ENCODE measurements around the gene PAQR9. TPM values are rescaled to one million over a fixed set of nuclear protein-coding genes. Genes with fewer than 3 reads are reported as not detected.

The PAQR9 gene
- total RNA-seq, 4 donors from 2014 or later, result not detected

- Histone ChIP-seq H3K27ac (no peak overlapping the region), H3K9me3 (no peaks in the 10 kb centered on the region), H3K27me3 (peaks cover 34% of the 10 kb centered on the region), H3K4me1 (peaks cover 10% of the 10 kb centered on the region), H3K4me3 (no peak overlapping the region), H3K36me3 (no peaks in the 10 kb centered on the region)
- 49% methylated on average over 6 of the region's 6 CpGs for WGBS
- DNase-seq (ENCODE audit: low spot score in 2 of 2), result no peak
- TF ChIP-seq CTCF (IDR thresholded peaks at IDR 0.05) (no peak), EP300 (IDR thresholded peaks at IDR 0.05) (no peak), POLR2AphosphoS5 (IDR thresholded peaks at IDR 0.05) (no peak), POLR2A (IDR thresholded peaks at IDR 0.05) (no peak)
Measured at GRCh38 chr3:142958707-142959106, 4.8 kb downstream of the PAQR9 start.

- 85% methylated on average over 3 of the region's 3 CpGs for WGBS
- no peak for DNase-seq (ENCODE audit: low spot score in 2 of 2)
- no peak for TF ChIP-seq EP300 (IDR thresholded peaks at IDR 0.05)
- TF ChIP-seq POLR2A (IDR thresholded peaks at IDR 0.05), result no peak
- Histone ChIP-seq H3K27me3 (peaks cover 6% of the 10 kb centered on the region), H3K36me3 (no peaks in the 10 kb centered on the region), H3K4me3 (no peak overlapping the region), H3K9me3 (no peaks in the 10 kb centered on the region), H3K4me1 (no peaks in the 10 kb centered on the region), H3K27ac (no peak overlapping the region)
Measured at GRCh38 chr3:142953443-142953842, 10.0 kb downstream of the PAQR9 start.

GRCh38 chr3:142952272-142953193, 10.9 kb downstream of the PAQR9 start:
- Histone ChIP-seq H3K9me3 (no peaks in the 10 kb centered on the region), H3K4me3 (no peak overlapping the region), H3K27me3 (peaks cover 14% of the 10 kb centered on the region), H3K36me3 (no peaks in the 10 kb centered on the region), H3K27ac (no peak overlapping the region), H3K4me1 (no peaks in the 10 kb centered on the region)
- DNase-seq (ENCODE audit: low spot score in 2 of 2), result no peak
- TF ChIP-seq POLR2A (IDR thresholded peaks at IDR 0.05), result no peak
- no peak for TF ChIP-seq POLR2AphosphoS5 (IDR thresholded peaks at IDR 0.05)
- TF ChIP-seq CTCF (IDR thresholded peaks at IDR 0.05), result no peak
- no peak for TF ChIP-seq EP300 (IDR thresholded peaks at IDR 0.05)
- WGBS, result 69% methylated on average over 8 of the region's 8 CpGs

- no peak for DNase-seq (ENCODE audit: low spot score in 2 of 2)
- peaks cover 7% of the 10 kb centered on the region for H3K4me1 ChIP-seq
- H3K4me3 ChIP-seq, result no peak overlapping the region
- H3K27ac ChIP-seq, result no peak overlapping the region
- TF ChIP-seq POLR2A (IDR thresholded peaks at IDR 0.05), result no peak
- TF ChIP-seq CTCF (IDR thresholded peaks at IDR 0.05), result no peak
- no peak for TF ChIP-seq POLR2AphosphoS5 (IDR thresholded peaks at IDR 0.05)
- TF ChIP-seq EP300 (IDR thresholded peaks at IDR 0.05), result no peak
- peaks cover 21% of the 10 kb centered on the region for H3K27me3 ChIP-seq
- WGBS, result 88% methylated on average over 2 of the region's 2 CpGs
- no peaks in the 10 kb centered on the region for H3K9me3 ChIP-seq
- H3K36me3 ChIP-seq, result no peaks in the 10 kb centered on the region
Measured at GRCh38 chr3:142951794-142952193, 11.7 kb downstream of the PAQR9 start.

- WGBS, result 97% methylated on average over 1 of the region's 1 CpG
- DNase-seq (ENCODE audit: low spot score in 2 of 2), result no peak
- TF ChIP-seq CTCF (IDR thresholded peaks at IDR 0.05) (no peak), POLR2A (IDR thresholded peaks at IDR 0.05) (no peak)
- Histone ChIP-seq H3K27me3 (peaks cover 23% of the 10 kb centered on the region), H3K27ac (no peak overlapping the region), H3K4me1 (peaks cover 7% of the 10 kb centered on the region), H3K9me3 (no peaks in the 10 kb centered on the region), H3K36me3 (no peaks in the 10 kb centered on the region), H3K4me3 (no peak overlapping the region)
Measured at GRCh38 chr3:142950972-142951371, 12.5 kb downstream of the PAQR9 start.
